Vagina (tissue), 2 donors: ENCODE data around the gene ANOS1.

Source experiments
- CTCF ChIP-seq, 3 experiments: fragments of 450-650 bp in 2 of 3; fragments of 200-600 bp in 1 of 3; sonication (generic) in 1 of 3; IDR thresholded peaks; one replicate each; pipeline ENCODE4 v1.5.1; 2017 to 2019; ENCODE audit warnings: antibody characterized with exemption in 3 of 3, mild to moderate bottlenecking in 2 of 3, moderate library complexity in 2 of 3
- POLR2AphosphoS5 ChIP-seq, 2 donors: sonication (generic); formaldehyde crosslinking; IDR thresholded peaks; one replicate each; pipeline ENCODE4 v1.9.0; 2017; ENCODE audit warnings: antibody characterized with exemption in 2 of 2, mild to moderate bottlenecking in 2 of 2, low read depth in 1 of 2; ENCODE audit not compliant: insufficient read depth in 1 of 2

- TF ChIP-seq POLR2AphosphoS5 (IDR thresholded peaks at IDR 0.05; ENCODE audit: insufficient read depth in 1 of 2, low read depth in 1 of 2) = no peak
- TF ChIP-seq CTCF (IDR thresholded peaks at IDR 0.05) = no peak
Observed at GRCh38 chrX:8689473-8689872, 42.5 kb downstream of the ANOS1 start.
